GM18517 (cell line): Measurements from ENCODE around the gene CHFR.
A peak's percentile ranks its signal among the peaks of the same experiment; 100 is the strongest.
"Not testable (repeated sequence)": the region's sequence is repeated elsewhere in the genome, so short reads cannot be mapped to it uniquely, and the experiment has no call there.

ENCODE experiments used
- ATAC-seq: cut with Tn5 transposase; IDR thresholded peaks from one replicate; pipeline ENCODE4 v1.9.1; 2021; ENCODE audit warnings: mild to moderate bottlenecking, moderate library complexity; ENCODE audit not compliant: unreplicated experiment

The CHFR gene

GRCh38 chr12:132842449-132843045, 44.9 kb downstream of the CHFR start:
- no peak for ATAC-seq

- no peak for ATAC-seq
Observed at GRCh38 chr12:132841151-132841550, 46.3 kb downstream of the CHFR start.

- no peak for ATAC-seq
Observed at GRCh38 chr12:132840536-132840935, 46.9 kb downstream of the CHFR start.

GRCh38 chr12:132839558-132840235, 47.7 kb downstream of the CHFR start:
- ATAC-seq: no peak

- no peak for ATAC-seq
Observed at GRCh38 chr12:132838410-132839080, 48.9 kb downstream of the CHFR start.

- no peak for ATAC-seq
Observed at GRCh38 chr12:132837693-132838409, 49.6 kb downstream of the CHFR start.

- ATAC-seq: no peak
Observed at GRCh38 chr12:132836795-132837331, 50.5 kb downstream of the CHFR start.

GRCh38 chr12:132836230-132836629, 51.2 kb downstream of the CHFR start:
- ATAC-seq: not testable (repeated sequence)

GRCh38 chr12:132835076-132836025, 52.1 kb downstream of the CHFR start:
- ATAC-seq: no peak

GRCh38 chr12:132834181-132834711, 53.2 kb downstream of the CHFR start:
- ATAC-seq: no peak

- ATAC-seq: no peak
Observed at GRCh38 chr12:132833341-132833740, 54.1 kb downstream of the CHFR start.

GRCh38 chr12:132831771-132832170, 55.6 kb downstream of the CHFR start:
- no peak for ATAC-seq

GRCh38 chr12:132828706-132829534, 58.5 kb downstream of the CHFR start, which contains the start of gene GOLGA3:
Gene GOLGA3, minus strand, starts transcription at chr12:132828869. Its CDS starts 6,741 bp downstream, at chr12:132822128.
- peak; percentile 71 for ATAC-seq

GRCh38 chr12:132827763-132828703, 59.4 kb downstream of the CHFR start:
- peak; percentile 23 for ATAC-seq

- ATAC-seq: no peak
Observed at GRCh38 chr12:132825861-132826260, 61.5 kb downstream of the CHFR start.

- no peak for ATAC-seq
Observed at GRCh38 chr12:132825089-132825488, 62.3 kb downstream of the CHFR start.

GRCh38 chr12:132824053-132824452, 63.4 kb downstream of the CHFR start:
- ATAC-seq: no peak

GRCh38 chr12:132818562-132818961, 68.8 kb downstream of the CHFR start:
- ATAC-seq: no peak
